ENCODE results near the gene MROH8. TPM values are rescaled to one million over a fixed set of nuclear protein-coding genes. Genes with fewer than 3 reads are reported as not detected.

MROH8 gene
- total RNA-seq, 3 donors from 2014 or later = 2.0 to 8.3 (median 2.8) TPM

- Histone ChIP-seq H3K27ac (no peak overlapping the region), H3K9me3 (no peaks in the 10 kb centered on the region), H3K4me3 (no peak overlapping the region), H3K4me1 (no peaks in the 10 kb centered on the region), H3K36me3 (no peaks in the 10 kb centered on the region), H3K27me3 (no peaks in the 10 kb centered on the region)
- DNase-seq (ENCODE audit: low spot score in 2 of 2) = no peak
- TF ChIP-seq CTCF (IDR thresholded peaks at IDR 0.05) = no peak
- no peak for TF ChIP-seq POLR2A (IDR thresholded peaks at IDR 0.05)
- TF ChIP-seq POLR2AphosphoS5 (IDR thresholded peaks at IDR 0.05) = no peak
- intact Hi-C loops (cut with DNase I; ENCODE audit: low total_unique reads) = loop anchor here (10.0 kb wide), 1 partner anchor 330 kb away; no protein-coding TSS in a partner anchor
These were observed 25.8 kb upstream of the MROH8 start for GRCh38 chr20:37205130-37205529.

- intact Hi-C loops (cut with DNase I; ENCODE audit: low total_unique reads) = loop anchor here (10.0 kb wide), 1 partner anchor 331 kb away; no protein-coding TSS in a partner anchor
- H3K4me1 ChIP-seq = no peaks in the 10 kb centered on the region
- H3K4me3 ChIP-seq = no peak overlapping the region
- no peaks in the 10 kb centered on the region for H3K9me3 ChIP-seq
- no peaks in the 10 kb centered on the region for H3K27me3 ChIP-seq
- no peak for TF ChIP-seq POLR2A (IDR thresholded peaks at IDR 0.05)
- no peak for TF ChIP-seq CTCF (IDR thresholded peaks at IDR 0.05)
- TF ChIP-seq POLR2AphosphoS5 (IDR thresholded peaks at IDR 0.05) = no peak
- no peaks in the 10 kb centered on the region for H3K36me3 ChIP-seq
- DNase-seq (ENCODE audit: low spot score in 2 of 2) = no peak
- no peak overlapping the region for H3K27ac ChIP-seq
These were observed 24.7 kb upstream of the MROH8 start for GRCh38 chr20:37204056-37204455.

GRCh38 chr20:37202267-37202943 lies 23.1 kb upstream of the MROH8 start:
- no peak for TF ChIP-seq POLR2A (IDR thresholded peaks at IDR 0.05)
- TF ChIP-seq POLR2AphosphoS5 (IDR thresholded peaks at IDR 0.05) = no peak
- peak; percentile 33 to 70 (median 56) for TF ChIP-seq CTCF (IDR thresholded peaks at IDR 0.05)
- no peak overlapping the region for H3K4me3 ChIP-seq
- H3K4me1 ChIP-seq = no peaks in the 10 kb centered on the region
- H3K27ac ChIP-seq = peak overlapping the region; percentile 50 to 60
- H3K9me3 ChIP-seq = no peaks in the 10 kb centered on the region
- intact Hi-C loops (cut with DNase I; ENCODE audit: low total_unique reads) = loop anchor here (10.0 kb wide), 1 partner anchor 332 kb away; no protein-coding TSS in a partner anchor
- H3K36me3 ChIP-seq = no peaks in the 10 kb centered on the region
- DNase-seq (ENCODE audit: low spot score in 2 of 2) = peak in 1 of 2 donors; percentile 40
- H3K27me3 ChIP-seq = no peaks in the 10 kb centered on the region

- intact Hi-C loops (cut with DNase I; ENCODE audit: low total_unique reads) = loop anchor here (10.0 kb wide), 1 partner anchor 333 kb away; no protein-coding TSS in a partner anchor
- H3K4me3 ChIP-seq = no peak overlapping the region
- peak overlapping the region; percentile 50 to 60 for H3K27ac ChIP-seq
- no peaks in the 10 kb centered on the region for H3K4me1 ChIP-seq
- H3K27me3 ChIP-seq = no peaks in the 10 kb centered on the region
- TF ChIP-seq POLR2AphosphoS5 (IDR thresholded peaks at IDR 0.05) (no peak), CTCF (IDR thresholded peaks at IDR 0.05) (no peak), POLR2A (IDR thresholded peaks at IDR 0.05) (no peak)
- no peaks in the 10 kb centered on the region for H3K36me3 ChIP-seq
- H3K9me3 ChIP-seq = no peaks in the 10 kb centered on the region
- no peak for DNase-seq (ENCODE audit: low spot score in 2 of 2)
These were observed 22.4 kb upstream of the MROH8 start for GRCh38 chr20:37201827-37202162.
